HG03442 (cell line): ENCODE results near the gene BCL7B.
"Not testable (repeated sequence)": the region's sequence is repeated elsewhere in the genome, so short reads cannot be mapped to it uniquely, and the experiment has no call there.

Experiments
- ATAC-seq: cut with Tn5 transposase; IDR thresholded peaks from one replicate; pipeline ENCODE4 v1.9.1; 2021; ENCODE audit warnings: mild to moderate bottlenecking, moderate library complexity; ENCODE audit not compliant: unreplicated experiment

Gene BCL7B

GRCh38 chr7:73504920-73505319 is 52.6 kb downstream of the BCL7B start:
- no peak for ATAC-seq

GRCh38 chr7:73504017-73504416 is 53.5 kb downstream of the BCL7B start:
- no peak for ATAC-seq

GRCh38 chr7:73503229-73503628 is 54.3 kb downstream of the BCL7B start:
- no peak for ATAC-seq

- ATAC-seq = no peak
Measured at GRCh38 chr7:73496626-73497025, 60.9 kb downstream of the BCL7B start.

DNA sequence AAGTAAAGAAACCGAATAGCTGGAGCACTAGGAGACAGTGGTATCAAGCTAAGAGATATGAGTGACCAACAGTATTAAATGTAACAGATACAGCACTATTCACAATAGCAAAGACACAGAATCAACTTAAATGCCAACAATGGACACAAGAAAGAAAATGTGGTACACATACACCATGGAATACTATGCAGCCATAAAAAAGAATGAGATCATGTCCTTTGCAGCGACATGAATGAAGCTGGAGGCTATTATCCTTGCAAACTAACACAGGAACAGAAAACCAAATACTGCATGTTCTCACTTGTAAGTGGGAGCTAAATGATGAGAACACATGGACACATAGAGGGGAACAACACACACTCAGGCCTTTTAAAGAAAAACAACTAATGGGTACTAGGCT is 62.0 kb downstream of the BCL7B start:
- ATAC-seq = not testable (repeated sequence)

DNA sequence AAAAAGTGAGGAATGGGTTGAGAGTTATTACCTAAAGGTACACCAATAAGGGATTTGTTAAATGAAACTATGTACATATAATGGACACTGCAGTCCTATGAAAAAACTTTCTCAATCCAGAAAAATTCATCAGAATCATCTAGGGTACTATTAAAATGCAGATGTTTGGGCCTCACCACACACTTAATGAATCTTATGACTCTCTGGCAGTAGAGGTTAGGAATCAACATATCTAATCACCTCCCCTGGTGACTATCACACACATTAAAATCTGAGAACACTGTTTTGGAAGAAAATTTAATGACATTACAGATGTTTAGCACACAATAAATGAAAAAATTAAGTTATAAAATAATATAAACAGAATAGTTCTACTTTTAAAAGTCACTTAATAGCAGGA is 67.5 kb downstream of the BCL7B start:
- ATAC-seq = no peak

DNA sequence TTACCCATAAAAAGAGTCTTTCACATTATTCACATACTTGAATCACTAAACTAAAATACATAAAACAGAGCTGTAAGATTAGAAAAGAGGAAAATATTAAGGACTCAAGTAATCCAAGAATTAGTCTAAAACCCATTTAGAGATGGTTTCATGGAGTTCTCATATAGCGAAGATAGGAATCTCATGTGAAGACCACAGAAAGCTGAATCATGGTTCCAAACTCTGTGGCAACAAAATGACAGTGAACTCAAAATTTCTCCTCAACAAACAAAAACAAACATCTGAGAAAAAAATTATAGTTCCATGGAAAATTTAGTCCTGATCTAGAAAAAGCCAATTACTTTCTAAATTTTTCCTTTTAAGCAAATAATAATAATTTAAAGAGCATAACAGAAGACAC is 70.0 kb downstream of the BCL7B start:
- ATAC-seq = no peak
